ENCODE data around the gene KLHL29. TPM values are rescaled to one million over a fixed set of nuclear protein-coding genes. Genes with fewer than 3 reads are reported as not detected.

KLHL29 gene
- total RNA-seq, 1 donor from 2014 or later = 17.5 TPM

DNA sequence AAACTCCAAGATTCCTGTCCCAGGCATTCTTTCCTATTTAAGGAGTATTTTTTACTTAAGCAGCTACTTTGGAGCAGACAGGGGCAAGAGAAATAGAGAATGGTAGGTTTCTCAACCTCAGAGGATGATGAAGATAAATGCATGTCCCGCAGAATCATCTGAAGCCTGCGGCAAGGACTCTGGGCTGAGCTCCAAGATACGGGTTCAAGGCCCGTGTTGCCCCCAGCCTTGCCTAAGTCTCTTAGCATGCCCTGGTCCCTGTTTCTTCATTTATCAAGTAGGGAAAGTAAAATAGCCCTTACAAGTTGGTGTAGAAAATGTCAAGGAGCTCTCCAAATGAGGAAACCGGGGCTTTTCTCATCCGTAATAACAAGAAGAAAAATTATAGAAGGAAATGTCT is 214.0 kb downstream of the KLHL29 start:
- no peak for DNase-seq (ENCODE audit: low spot score)
- Mint-ChIP-seq H3K4me1 (ENCODE audit: unreplicated experiment) (peaks cover 27% of the 10 kb centered on the region), H3K27ac (ENCODE audit: unreplicated experiment) (no peak overlapping the region), H3K4me3 (ENCODE audit: unreplicated experiment) (no peak overlapping the region), H3K36me3 (ENCODE audit: low read depth, unreplicated experiment) (no peaks in the 10 kb centered on the region), H3K27me3 (ENCODE audit: unreplicated experiment) (peaks cover 8% of the 10 kb centered on the region), H3K9me3 (ENCODE audit: unreplicated experiment) (no peaks in the 10 kb centered on the region)
- TF ChIP-seq, protein P1, sequence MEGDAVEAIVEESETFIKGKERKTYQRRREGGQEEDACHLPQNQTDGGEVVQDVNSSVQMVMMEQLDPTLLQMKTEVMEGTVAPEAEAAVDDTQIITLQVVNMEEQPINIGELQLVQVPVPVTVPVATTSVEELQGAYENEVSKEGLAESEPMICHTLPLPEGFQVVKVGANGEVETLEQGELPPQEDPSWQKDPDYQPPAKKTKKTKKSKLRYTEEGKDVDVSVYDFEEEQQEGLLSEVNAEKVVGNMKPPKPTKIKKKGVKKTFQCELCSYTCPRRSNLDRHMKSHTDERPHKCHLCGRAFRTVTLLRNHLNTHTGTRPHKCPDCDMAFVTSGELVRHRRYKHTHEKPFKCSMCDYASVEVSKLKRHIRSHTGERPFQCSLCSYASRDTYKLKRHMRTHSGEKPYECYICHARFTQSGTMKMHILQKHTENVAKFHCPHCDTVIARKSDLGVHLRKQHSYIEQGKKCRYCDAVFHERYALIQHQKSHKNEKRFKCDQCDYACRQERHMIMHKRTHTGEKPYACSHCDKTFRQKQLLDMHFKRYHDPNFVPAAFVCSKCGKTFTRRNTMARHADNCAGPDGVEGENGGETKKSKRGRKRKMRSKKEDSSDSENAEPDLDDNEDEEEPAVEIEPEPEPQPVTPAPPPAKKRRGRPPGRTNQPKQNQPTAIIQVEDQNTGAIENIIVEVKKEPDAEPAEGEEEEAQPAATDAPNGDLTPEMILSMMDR (IDR thresholded peaks at IDR 0.05; ENCODE audit: unreplicated experiment) = no peak

DNA sequence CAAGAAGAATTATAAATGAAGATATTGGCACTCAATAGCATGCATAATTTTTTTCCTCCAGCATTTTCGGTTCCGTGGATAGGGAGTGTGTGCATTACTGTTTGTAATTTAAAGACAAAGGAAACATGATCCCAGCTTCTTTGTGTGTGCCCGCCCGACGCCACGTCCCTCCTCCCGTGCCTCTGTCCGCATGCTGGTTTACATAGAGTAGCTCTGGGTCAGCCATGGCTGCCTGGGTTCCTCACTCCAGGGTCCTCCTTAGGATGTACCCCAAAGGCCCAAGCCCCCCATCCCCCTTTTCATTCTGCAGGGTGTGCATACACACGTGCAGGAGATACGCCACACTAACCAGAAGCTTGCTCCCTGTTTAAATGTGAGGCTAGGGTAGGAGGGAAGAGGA is 214.7 kb downstream of the KLHL29 start:
- no peaks in the 10 kb centered on the region for H3K36me3 Mint-ChIP-seq (ENCODE audit: low read depth, unreplicated experiment)
- H3K27ac Mint-ChIP-seq (ENCODE audit: unreplicated experiment) = no peak overlapping the region
- H3K4me1 Mint-ChIP-seq (ENCODE audit: unreplicated experiment) = peaks cover 24% of the 10 kb centered on the region
- no peak for DNase-seq (ENCODE audit: low spot score)
- no peaks in the 10 kb centered on the region for H3K9me3 Mint-ChIP-seq (ENCODE audit: unreplicated experiment)
- peaks cover 8% of the 10 kb centered on the region for H3K27me3 Mint-ChIP-seq (ENCODE audit: unreplicated experiment)
- TF ChIP-seq, protein P1 (IDR thresholded peaks at IDR 0.05; ENCODE audit: unreplicated experiment) = no peak
- H3K4me3 Mint-ChIP-seq (ENCODE audit: unreplicated experiment) = no peak overlapping the region

DNA sequence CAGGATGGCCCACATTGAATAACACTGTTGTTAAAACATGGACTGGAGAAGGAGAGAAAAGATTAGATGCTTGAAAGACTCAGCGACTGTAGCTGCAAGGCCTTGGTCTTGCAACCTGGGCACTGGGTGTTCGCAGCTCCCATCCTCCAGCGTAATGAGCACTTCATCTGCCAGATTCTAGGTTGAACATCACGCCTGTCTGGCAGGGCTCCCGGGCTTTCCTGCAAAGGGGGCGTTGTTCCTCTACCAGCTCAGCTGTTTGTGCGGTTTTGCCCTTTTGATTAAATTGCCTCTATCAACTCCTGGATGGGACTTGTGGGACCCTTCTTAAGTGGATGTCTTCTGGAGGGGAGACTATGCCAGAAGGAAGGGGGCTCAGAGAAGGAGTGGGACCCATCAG is 215.4 kb downstream of the KLHL29 start:
- H3K27ac Mint-ChIP-seq (ENCODE audit: unreplicated experiment) = no peak overlapping the region
- peaks cover 18% of the 10 kb centered on the region for H3K4me1 Mint-ChIP-seq (ENCODE audit: unreplicated experiment)
- no peak overlapping the region for H3K4me3 Mint-ChIP-seq (ENCODE audit: unreplicated experiment)
- peaks cover 10% of the 10 kb centered on the region for H3K27me3 Mint-ChIP-seq (ENCODE audit: unreplicated experiment)
- no peaks in the 10 kb centered on the region for H3K9me3 Mint-ChIP-seq (ENCODE audit: unreplicated experiment)
- no peak for DNase-seq (ENCODE audit: low spot score)
- H3K36me3 Mint-ChIP-seq (ENCODE audit: low read depth, unreplicated experiment) = no peaks in the 10 kb centered on the region
- TF ChIP-seq, protein P1 (IDR thresholded peaks at IDR 0.05; ENCODE audit: unreplicated experiment) = no peak

DNA sequence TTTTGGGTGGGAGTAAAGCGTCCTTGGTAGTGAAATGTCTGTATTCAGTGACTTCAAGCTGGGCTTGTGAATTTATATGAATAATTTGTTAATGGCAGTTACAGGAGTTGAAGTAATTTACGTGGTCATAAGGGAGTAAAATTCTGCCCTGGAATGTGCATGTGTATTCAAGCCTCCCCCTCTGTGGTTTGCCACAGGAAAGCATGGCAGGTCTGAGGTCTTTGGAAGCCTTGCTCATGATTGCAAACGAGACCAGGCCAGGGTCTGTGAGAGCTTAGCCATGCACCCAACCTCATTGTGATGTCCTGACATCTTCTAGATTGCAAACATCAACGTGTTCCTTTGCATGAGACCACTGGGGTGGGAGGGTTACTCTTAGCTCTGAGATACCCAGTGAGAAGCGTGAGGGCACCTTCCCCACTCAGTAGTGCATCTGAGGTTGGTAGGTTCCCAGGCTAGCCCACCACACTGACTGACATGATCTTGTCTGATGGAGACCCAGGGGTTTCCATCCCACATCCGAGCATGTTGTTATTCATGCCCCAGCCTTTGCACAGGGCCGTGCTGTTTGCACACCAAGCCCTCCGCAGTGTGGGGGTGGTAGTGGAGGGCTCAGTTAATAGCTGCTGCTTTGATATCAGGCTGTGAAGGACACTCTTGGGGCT is 216.5 kb downstream of the KLHL29 start:
- TF ChIP-seq, protein P1 (IDR thresholded peaks at IDR 0.05; ENCODE audit: unreplicated experiment) = no peak
- H3K27ac Mint-ChIP-seq (ENCODE audit: unreplicated experiment) = no peak overlapping the region
- no peak overlapping the region for H3K4me3 Mint-ChIP-seq (ENCODE audit: unreplicated experiment)
- H3K4me1 Mint-ChIP-seq (ENCODE audit: unreplicated experiment) = peaks cover 8% of the 10 kb centered on the region
- H3K36me3 Mint-ChIP-seq (ENCODE audit: low read depth, unreplicated experiment) = no peaks in the 10 kb centered on the region
- peaks cover 13% of the 10 kb centered on the region for H3K27me3 Mint-ChIP-seq (ENCODE audit: unreplicated experiment)
- DNase-seq (ENCODE audit: low spot score) = no peak
- no peaks in the 10 kb centered on the region for H3K9me3 Mint-ChIP-seq (ENCODE audit: unreplicated experiment)

DNA sequence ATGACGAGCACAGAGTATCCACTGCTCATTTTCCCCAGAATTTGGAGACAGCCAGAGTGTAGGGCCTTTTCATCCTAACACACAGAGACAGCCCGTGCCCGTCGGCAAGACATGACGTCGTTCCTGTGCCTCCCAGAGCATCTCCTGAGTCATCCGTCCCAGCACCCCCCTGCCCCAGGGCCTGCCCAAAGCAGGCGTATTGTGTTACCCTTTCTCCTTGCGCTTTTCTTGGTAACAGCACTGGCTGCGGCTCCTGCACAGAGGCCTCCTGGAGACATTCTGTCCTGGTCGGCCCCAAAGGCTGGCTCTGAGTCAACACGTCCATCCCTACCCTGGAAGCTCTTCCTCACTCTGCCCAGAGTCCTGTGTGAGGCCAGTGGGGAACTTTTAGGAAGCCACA is 217.1 kb downstream of the KLHL29 start:
- TF ChIP-seq, protein P1 (IDR thresholded peaks at IDR 0.05; ENCODE audit: unreplicated experiment) = no peak
- H3K4me1 Mint-ChIP-seq (ENCODE audit: unreplicated experiment) = peaks cover 3% of the 10 kb centered on the region
- no peaks in the 10 kb centered on the region for H3K36me3 Mint-ChIP-seq (ENCODE audit: low read depth, unreplicated experiment)
- no peak overlapping the region for H3K27ac Mint-ChIP-seq (ENCODE audit: unreplicated experiment)
- H3K9me3 Mint-ChIP-seq (ENCODE audit: unreplicated experiment) = no peaks in the 10 kb centered on the region
- peaks cover 10% of the 10 kb centered on the region for H3K27me3 Mint-ChIP-seq (ENCODE audit: unreplicated experiment)
- DNase-seq (ENCODE audit: low spot score) = no peak
- no peak overlapping the region for H3K4me3 Mint-ChIP-seq (ENCODE audit: unreplicated experiment)

All from endothelial cell (in vitro differentiated cells).